ENCODE measurements around the gene RBBP7.

Gene RBBP7

GRCh38 chrX:16882169-16882568 is 12.0 kb upstream of the RBBP7 start:
- Histone ChIP-seq H3K4me3 (ENCODE audit: control insufficient read depth in 1 of 7, extremely low read depth in 1 of 7, insufficient read depth in 4 of 7, low read depth in 2 of 7, low read length in 6 of 7) (peak overlapping the region in 6 of 7 experiments; percentile 47 to 86 (median 70)), H3K27ac (ENCODE audit: insufficient read depth in 1 of 2, low read depth in 1 of 2, low read length in 2 of 2, poor library complexity in 1 of 2, severe bottlenecking in 2 of 2) (no peak overlapping the region), H3K27me3 (replicated peaks in 2 of 5; ENCODE audit: control insufficient read depth in 4 of 5, insufficient read depth in 5 of 5, low read length in 4 of 5) (peaks cover 0 to 37% (median 0%) of the 10 kb centered on the region in 5 experiments), H3K36me3 (ENCODE audit: control insufficient read depth in 4 of 4, insufficient read depth in 4 of 4, low read length in 3 of 4) (no peaks in the 10 kb centered on the region), H3K9me3 (ENCODE audit: control extremely low read depth in 1 of 5, control insufficient read depth in 4 of 5, insufficient read depth in 2 of 5, low read depth in 1 of 5, low read length in 4 of 5) (no peaks in the 10 kb centered on the region), H3K4me1 (ENCODE audit: control extremely low read depth in 1 of 4, control insufficient read depth in 4 of 4, insufficient read depth in 4 of 4, low read length in 3 of 4) (peaks cover 0 to 9% (median 3%) of the 10 kb centered on the region in 4 experiments)
- ChIA-PET CTCF (interaction anchor here (1.0 to 7.1 kb wide), 15 partner anchors 8 to 200 kb away, joined by 3 to 80 read pairs (median 4); no protein-coding TSS in a partner anchor), POLR2A (interaction anchor here (1.5 kb wide), 1 partner anchor 164 kb away, joined by 6 read pairs; no protein-coding TSS in a partner anchor)
- DNase-seq = peak in 2 of 3 donors; percentile 51 to 54
- WGBS (ENCODE audit: insufficient coverage) = 28% methylated on average over 7 of the region's 7 CpGs

GRCh38 chrX:16876696-16877095 is 6.5 kb upstream of the RBBP7 start:
- WGBS (ENCODE audit: insufficient coverage) = 40% methylated on average over 1 of the region's 1 CpG
- ChIA-PET POLR2A (no interaction called here), CTCF (interaction anchor here (1.7 kb wide), 1 partner anchor 18 kb away, joined by 3 read pairs; no protein-coding TSS in a partner anchor)
- H3K27ac ChIP-seq (ENCODE audit: insufficient read depth in 1 of 2, low read depth in 1 of 2, low read length in 2 of 2, poor library complexity in 1 of 2, severe bottlenecking in 2 of 2) = no peak overlapping the region
- peaks cover 4 to 16% (median 6%) of the 10 kb centered on the region in 4 experiments for H3K4me1 ChIP-seq (ENCODE audit: control extremely low read depth in 1 of 4, control insufficient read depth in 4 of 4, insufficient read depth in 4 of 4, low read length in 3 of 4)
- no peaks in the 10 kb centered on the region for H3K36me3 ChIP-seq (ENCODE audit: control insufficient read depth in 4 of 4, insufficient read depth in 4 of 4, low read length in 3 of 4)
- no peak for DNase-seq
- no peak overlapping the region for H3K4me3 ChIP-seq (ENCODE audit: control insufficient read depth in 1 of 7, extremely low read depth in 1 of 7, insufficient read depth in 4 of 7, low read depth in 2 of 7, low read length in 6 of 7)
- H3K9me3 ChIP-seq (ENCODE audit: control extremely low read depth in 1 of 5, control insufficient read depth in 4 of 5, insufficient read depth in 2 of 5, low read depth in 1 of 5, low read length in 4 of 5) = no peaks in the 10 kb centered on the region
- peaks cover 0 to 42% (median 0%) of the 10 kb centered on the region in 5 experiments for H3K27me3 ChIP-seq (replicated peaks in 2 of 5; ENCODE audit: control insufficient read depth in 4 of 5, insufficient read depth in 5 of 5, low read length in 4 of 5)

- H3K36me3 ChIP-seq (ENCODE audit: control insufficient read depth in 4 of 4, insufficient read depth in 4 of 4, low read length in 3 of 4) = no peaks in the 10 kb centered on the region
- WGBS (ENCODE audit: insufficient coverage) = 46% methylated on average over 2 of the region's 5 CpGs
- no peak overlapping the region for H3K27ac ChIP-seq (ENCODE audit: insufficient read depth in 1 of 2, low read depth in 1 of 2, low read length in 2 of 2, poor library complexity in 1 of 2, severe bottlenecking in 2 of 2)
- H3K27me3 ChIP-seq (replicated peaks in 2 of 5; ENCODE audit: control insufficient read depth in 4 of 5, insufficient read depth in 5 of 5, low read length in 4 of 5) = peaks cover 0 to 46% (median 0%) of the 10 kb centered on the region in 5 experiments
- peaks cover 4 to 26% (median 16%) of the 10 kb centered on the region in 4 experiments for H3K4me1 ChIP-seq (ENCODE audit: control extremely low read depth in 1 of 4, control insufficient read depth in 4 of 4, insufficient read depth in 4 of 4, low read length in 3 of 4)
- H3K4me3 ChIP-seq (ENCODE audit: control insufficient read depth in 1 of 7, extremely low read depth in 1 of 7, insufficient read depth in 4 of 7, low read depth in 2 of 7, low read length in 6 of 7) = no peak overlapping the region
- no peaks in the 10 kb centered on the region for H3K9me3 ChIP-seq (ENCODE audit: control extremely low read depth in 1 of 5, control insufficient read depth in 4 of 5, insufficient read depth in 2 of 5, low read depth in 1 of 5, low read length in 4 of 5)
- ChIA-PET CTCF (interaction anchor here (1.9 to 3.4 kb wide), 2 partner anchors 8 to 171 kb away, joined by 9 to 15 read pairs; no protein-coding TSS in a partner anchor), POLR2A (no interaction called here)
- DNase-seq = no peak
Measured at GRCh38 chrX:16874458-16875095, 4.4 kb upstream of the RBBP7 start.

GRCh38 chrX:16873106-16873505 is 2.9 kb upstream of the RBBP7 start:
- no peak overlapping the region for H3K4me3 ChIP-seq (ENCODE audit: control insufficient read depth in 1 of 7, extremely low read depth in 1 of 7, insufficient read depth in 4 of 7, low read depth in 2 of 7, low read length in 6 of 7)
- ChIA-PET CTCF (interaction anchor here (1.0 to 3.4 kb wide), 4 partner anchors 10 to 1137 kb away, joined by 3 to 15 read pairs (median 6); no protein-coding TSS in a partner anchor), POLR2A (no interaction called here)
- 84% methylated on average over 5 of the region's 8 CpGs for WGBS (ENCODE audit: insufficient coverage)
- no peaks in the 10 kb centered on the region for H3K9me3 ChIP-seq (ENCODE audit: control extremely low read depth in 1 of 5, control insufficient read depth in 4 of 5, insufficient read depth in 2 of 5, low read depth in 1 of 5, low read length in 4 of 5)
- H3K36me3 ChIP-seq (ENCODE audit: control insufficient read depth in 4 of 4, insufficient read depth in 4 of 4, low read length in 3 of 4) = peaks cover 0 to 1% (median under 1%) of the 10 kb centered on the region in 4 experiments
- H3K4me1 ChIP-seq (ENCODE audit: control extremely low read depth in 1 of 4, control insufficient read depth in 4 of 4, insufficient read depth in 4 of 4, low read length in 3 of 4) = peaks cover 13 to 38% (median 26%) of the 10 kb centered on the region in 4 experiments
- DNase-seq = peak in 2 of 3 donors; percentile 39 to 59
- peaks cover 0 to 48% (median 0%) of the 10 kb centered on the region in 5 experiments for H3K27me3 ChIP-seq (replicated peaks in 2 of 5; ENCODE audit: control insufficient read depth in 4 of 5, insufficient read depth in 5 of 5, low read length in 4 of 5)
- H3K27ac ChIP-seq (ENCODE audit: insufficient read depth in 1 of 2, low read depth in 1 of 2, low read length in 2 of 2, poor library complexity in 1 of 2, severe bottlenecking in 2 of 2) = no peak overlapping the region

GRCh38 chrX:16870862-16871815 is 977 bp upstream of the RBBP7 start:
- Histone ChIP-seq H3K4me1 (ENCODE audit: control extremely low read depth in 1 of 4, control insufficient read depth in 4 of 4, insufficient read depth in 4 of 4, low read length in 3 of 4) (peaks cover 15 to 46% (median 27%) of the 10 kb centered on the region in 4 experiments), H3K9me3 (ENCODE audit: control extremely low read depth in 1 of 5, control insufficient read depth in 4 of 5, insufficient read depth in 2 of 5, low read depth in 1 of 5, low read length in 4 of 5) (no peaks in the 10 kb centered on the region), H3K27ac (ENCODE audit: insufficient read depth in 1 of 2, low read depth in 1 of 2, low read length in 2 of 2, poor library complexity in 1 of 2, severe bottlenecking in 2 of 2) (peak overlapping the region; percentile 58 to 73), H3K36me3 (ENCODE audit: control insufficient read depth in 4 of 4, insufficient read depth in 4 of 4, low read length in 3 of 4) (peaks cover 0 to 7% (median 1%) of the 10 kb centered on the region in 4 experiments), H3K27me3 (replicated peaks in 2 of 5; ENCODE audit: control insufficient read depth in 4 of 5, insufficient read depth in 5 of 5, low read length in 4 of 5) (peaks cover 0 to 51% (median 0%) of the 10 kb centered on the region in 5 experiments), H3K4me3 (ENCODE audit: control insufficient read depth in 1 of 7, extremely low read depth in 1 of 7, insufficient read depth in 4 of 7, low read depth in 2 of 7, low read length in 6 of 7) (peak overlapping the region; percentile 7 to 80 (median 64))
- ChIA-PET POLR2A (no interaction called here), CTCF (interaction anchor here (1.0 to 1.2 kb wide), 2 partner anchors 11 to 12 kb away, joined by 3 to 4 read pairs; no protein-coding TSS in a partner anchor)
- 19% methylated on average over 31 of the region's 41 CpGs for WGBS (ENCODE audit: insufficient coverage)
- DNase-seq = peak in 2 of 3 donors; percentile 35 to 47

- peak overlapping the region; percentile 66 to 91 for H3K27ac ChIP-seq (ENCODE audit: insufficient read depth in 1 of 2, low read depth in 1 of 2, low read length in 2 of 2, poor library complexity in 1 of 2, severe bottlenecking in 2 of 2)
- H3K4me3 ChIP-seq (ENCODE audit: control insufficient read depth in 1 of 7, extremely low read depth in 1 of 7, insufficient read depth in 4 of 7, low read depth in 2 of 7, low read length in 6 of 7) = peak overlapping the region; percentile 61 to 85 (median 74)
- peak; percentile 36 to 73 (median 67) for DNase-seq
- 12% methylated on average over 65 of the region's 92 CpGs for WGBS (ENCODE audit: insufficient coverage)
- H3K36me3 ChIP-seq (ENCODE audit: control insufficient read depth in 4 of 4, insufficient read depth in 4 of 4, low read length in 3 of 4) = peaks cover 0 to 13% (median 1%) of the 10 kb centered on the region in 4 experiments
- CTCF ChIA-PET = no interaction called here
- peaks cover 15 to 46% (median 27%) of the 10 kb centered on the region in 4 experiments for H3K4me1 ChIP-seq (ENCODE audit: control extremely low read depth in 1 of 4, control insufficient read depth in 4 of 4, insufficient read depth in 4 of 4, low read length in 3 of 4)
- H3K9me3 ChIP-seq (ENCODE audit: control extremely low read depth in 1 of 5, control insufficient read depth in 4 of 5, insufficient read depth in 2 of 5, low read depth in 1 of 5, low read length in 4 of 5) = no peaks in the 10 kb centered on the region
- peaks cover 0 to 49% (median 0%) of the 10 kb centered on the region in 5 experiments for H3K27me3 ChIP-seq (replicated peaks in 2 of 5; ENCODE audit: control insufficient read depth in 4 of 5, insufficient read depth in 5 of 5, low read length in 4 of 5)
- POLR2A ChIA-PET = no interaction called here
Measured at GRCh38 chrX:16869393-16870094, 618 bp downstream of the RBBP7 start.
